Astrocyte of the cerebellum (primary cell): ENCODE results near the gene EEA1.

ENCODE experiments used
- DNase-seq: peaks from one replicate; pipeline ENCODE4 v3.0.0-alpha.2; 2011; ENCODE audit warnings: low read depth
- H3K4me3 ChIP-seq: 2 replicates; pipeline ENCODE4 v1.5.1; 2011; ENCODE audit warnings: mild to moderate bottlenecking, low read depth, low read length, moderate library complexity
- in situ Hi-C: cut with HindIII; loops from 2 replicates; pipeline ENCODE4 v1.10.0; 2017; ENCODE audit warnings: low sequenced_read_pairs
- TF ChIP-seq, protein P1 (sequence below): IDR thresholded peaks from 2 replicates; pipeline ENCODE4 v1.5.1; 2012; ENCODE audit warnings: low read length, low read depth, moderate library complexity, mild to moderate bottlenecking; ENCODE audit errors: missing control alignments

EEA1 gene

DNA sequence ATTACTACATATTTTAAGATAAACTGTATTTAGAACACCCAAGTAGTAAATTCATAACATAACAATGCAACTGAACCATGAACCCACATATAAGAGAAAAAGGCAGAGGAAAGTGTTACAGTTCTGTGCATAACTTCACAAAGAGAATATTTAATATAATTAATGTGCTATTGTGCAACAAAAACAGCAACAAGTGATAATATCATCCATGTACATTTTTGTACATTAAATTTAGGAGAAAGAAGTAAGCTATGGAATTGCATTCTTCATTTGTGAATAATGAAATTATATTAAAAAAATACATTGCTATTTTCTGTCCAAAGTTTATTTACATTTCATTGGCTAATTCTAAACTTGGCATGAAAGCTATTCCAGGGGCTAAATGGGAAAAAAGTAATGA lies 153.7 kb downstream of the EEA1 start:
- TF ChIP-seq, protein P1, sequence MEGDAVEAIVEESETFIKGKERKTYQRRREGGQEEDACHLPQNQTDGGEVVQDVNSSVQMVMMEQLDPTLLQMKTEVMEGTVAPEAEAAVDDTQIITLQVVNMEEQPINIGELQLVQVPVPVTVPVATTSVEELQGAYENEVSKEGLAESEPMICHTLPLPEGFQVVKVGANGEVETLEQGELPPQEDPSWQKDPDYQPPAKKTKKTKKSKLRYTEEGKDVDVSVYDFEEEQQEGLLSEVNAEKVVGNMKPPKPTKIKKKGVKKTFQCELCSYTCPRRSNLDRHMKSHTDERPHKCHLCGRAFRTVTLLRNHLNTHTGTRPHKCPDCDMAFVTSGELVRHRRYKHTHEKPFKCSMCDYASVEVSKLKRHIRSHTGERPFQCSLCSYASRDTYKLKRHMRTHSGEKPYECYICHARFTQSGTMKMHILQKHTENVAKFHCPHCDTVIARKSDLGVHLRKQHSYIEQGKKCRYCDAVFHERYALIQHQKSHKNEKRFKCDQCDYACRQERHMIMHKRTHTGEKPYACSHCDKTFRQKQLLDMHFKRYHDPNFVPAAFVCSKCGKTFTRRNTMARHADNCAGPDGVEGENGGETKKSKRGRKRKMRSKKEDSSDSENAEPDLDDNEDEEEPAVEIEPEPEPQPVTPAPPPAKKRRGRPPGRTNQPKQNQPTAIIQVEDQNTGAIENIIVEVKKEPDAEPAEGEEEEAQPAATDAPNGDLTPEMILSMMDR = no peak
- no peak for DNase-seq
- in situ Hi-C loops = loop anchor here (25.0 kb wide), 1 partner anchor 637 kb away; no protein-coding TSS in a partner anchor
- no peak overlapping the region for H3K4me3 ChIP-seq

DNA sequence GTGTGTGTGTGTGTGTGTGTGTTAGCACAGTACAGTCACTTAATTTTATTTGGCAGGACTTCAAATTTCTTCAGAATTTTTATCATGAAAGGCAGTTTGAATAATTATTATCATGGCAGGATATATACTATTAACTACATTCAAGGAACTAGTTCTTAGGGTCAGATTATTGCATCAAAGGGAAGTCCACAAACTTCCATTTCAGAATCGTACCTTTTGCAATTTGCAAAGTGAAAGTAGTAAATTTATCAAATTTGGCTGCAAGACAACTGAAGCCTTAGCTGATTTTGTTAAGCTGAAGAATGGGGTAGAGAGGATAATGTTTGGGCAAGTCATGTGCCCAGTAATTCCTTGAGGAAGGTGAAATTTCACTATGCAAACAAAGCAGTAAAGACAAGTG lies 158.1 kb downstream of the EEA1 start:
- TF ChIP-seq, protein P1 = no peak
- in situ Hi-C loops = no loop called here
- no peak overlapping the region for H3K4me3 ChIP-seq
- no peak for DNase-seq

DNA sequence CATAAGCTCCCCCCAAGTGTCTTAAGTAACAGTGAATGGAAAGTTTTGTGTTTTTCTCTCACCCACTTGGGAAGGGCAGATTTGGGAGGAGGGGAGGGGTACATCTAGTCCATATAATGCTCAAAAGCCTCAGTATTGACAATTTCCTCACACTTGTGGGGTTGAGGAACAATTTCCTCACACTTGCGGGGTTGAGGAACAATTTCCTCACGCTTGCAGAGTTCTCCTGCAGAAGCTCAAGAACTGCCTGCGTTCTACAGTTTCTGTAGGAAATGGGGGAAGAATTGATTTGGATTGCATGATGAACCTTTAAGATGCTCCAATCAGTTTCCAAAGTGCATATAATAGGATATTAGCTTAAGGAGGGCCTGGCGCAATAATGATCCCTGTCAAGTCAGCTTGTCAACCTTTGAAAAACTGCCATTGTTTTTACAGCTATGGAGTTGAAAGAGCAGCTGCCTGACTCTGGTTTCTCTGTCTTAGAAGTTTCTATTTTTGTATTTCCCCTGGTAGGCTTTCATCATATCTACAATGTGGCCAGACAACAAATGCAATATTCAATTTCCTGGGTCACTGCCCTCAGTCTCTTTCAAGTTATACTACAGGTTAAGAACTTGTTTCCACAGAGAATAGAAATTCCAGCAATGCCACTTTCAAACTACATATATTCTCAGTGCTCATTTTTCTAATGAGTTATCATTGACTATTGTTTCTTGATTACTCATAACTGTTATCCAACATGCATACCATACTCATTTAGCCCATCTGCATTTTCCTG lies 159.8 kb downstream of the EEA1 start:
- no peak overlapping the region for H3K4me3 ChIP-seq
- in situ Hi-C loops = no loop called here
- TF ChIP-seq, protein P1 = no peak
- DNase-seq = no peak

DNA sequence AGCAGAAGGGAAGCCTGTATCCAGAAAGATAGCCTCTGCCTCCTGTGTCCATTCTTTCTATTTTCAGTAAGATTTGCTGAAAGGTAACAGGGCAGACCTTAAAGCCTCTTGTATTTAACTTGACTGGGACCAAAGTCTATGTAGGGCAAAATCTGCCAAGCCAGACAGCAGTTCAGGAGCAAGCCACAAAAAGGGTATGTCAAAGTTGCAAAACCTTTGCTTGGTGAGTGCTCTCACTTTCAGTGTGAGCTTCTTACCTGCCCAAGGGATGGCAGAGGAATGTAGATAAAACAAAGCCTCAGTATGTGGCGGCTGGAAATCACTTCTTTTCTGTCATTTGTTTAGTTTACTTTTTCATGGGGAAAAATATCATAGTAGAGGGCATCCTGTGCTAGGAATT lies 163.2 kb downstream of the EEA1 start:
- in situ Hi-C loops = no loop called here

DNA sequence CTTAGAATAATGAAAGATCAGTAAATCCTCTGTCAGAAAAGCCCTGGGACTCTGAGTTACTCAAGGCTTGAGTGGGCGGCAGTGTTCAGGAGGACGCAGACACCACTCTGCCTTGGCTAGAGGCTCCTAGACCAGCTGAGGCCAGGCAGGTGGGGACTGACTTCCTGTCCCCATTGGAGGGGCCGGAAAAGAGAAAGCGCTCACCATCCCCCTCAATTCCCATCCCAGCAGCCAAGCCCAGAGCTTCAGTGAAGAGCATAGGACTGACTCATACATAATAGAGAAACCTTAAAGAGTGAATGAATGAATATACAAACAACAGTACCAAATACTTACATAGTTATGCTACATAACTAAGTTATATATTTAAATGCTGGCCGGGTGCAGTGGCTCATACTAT lies 164.3 kb downstream of the EEA1 start:
- H3K4me3 ChIP-seq = no peak overlapping the region
- TF ChIP-seq, protein P1 = no peak
- no peak for DNase-seq
- in situ Hi-C loops = no loop called here

More for the DNA sequence above, 163.2 kb downstream of the EEA1 start:
- no peak overlapping the region for H3K4me3 ChIP-seq
- TF ChIP-seq, protein P1 = no peak
- no peak for DNase-seq

DNA sequence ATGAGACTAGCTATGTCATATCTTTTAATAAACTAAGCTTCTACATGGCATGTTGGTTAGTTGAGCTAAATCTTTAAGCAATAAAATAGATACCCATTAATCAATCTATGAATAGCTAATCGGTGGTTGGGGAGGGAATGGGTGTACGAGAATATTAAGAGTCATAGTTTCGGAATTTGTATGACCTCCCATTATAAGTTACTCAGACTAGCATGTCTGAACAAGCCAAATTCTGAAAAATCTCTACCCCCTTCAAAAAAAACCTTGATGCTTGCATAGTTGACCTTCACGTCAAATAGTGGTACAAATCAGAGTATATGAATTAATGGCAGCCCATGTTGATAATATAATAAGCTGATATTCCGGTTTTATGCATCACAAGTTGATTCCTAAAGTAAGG lies 166.3 kb downstream of the EEA1 start:
- TF ChIP-seq, protein P1 = no peak
- no peak for DNase-seq
- in situ Hi-C loops = no loop called here
- no peak overlapping the region for H3K4me3 ChIP-seq
